ENCODE data around the gene ANKRD13B.

ANKRD13B gene

GRCh38 chr17:29575511-29576213 is 17.3 kb upstream of the ANKRD13B start:
- ChIA-PET POLR2A (ENCODE audit: low non-redundant PET) (no interaction called here), CTCF (interaction anchor here (0.6 to 2.0 kb wide), 3 partner anchors 16 to 19 kb away, joined by 5 to 8 read pairs (median 6); no protein-coding TSS in a partner anchor)
- DNase-seq (ENCODE audit: low spot score), result no peak

GRCh38 chr17:29576214-29577000 is 16.5 kb upstream of the ANKRD13B start:
- TF ChIP-seq, protein P1, sequence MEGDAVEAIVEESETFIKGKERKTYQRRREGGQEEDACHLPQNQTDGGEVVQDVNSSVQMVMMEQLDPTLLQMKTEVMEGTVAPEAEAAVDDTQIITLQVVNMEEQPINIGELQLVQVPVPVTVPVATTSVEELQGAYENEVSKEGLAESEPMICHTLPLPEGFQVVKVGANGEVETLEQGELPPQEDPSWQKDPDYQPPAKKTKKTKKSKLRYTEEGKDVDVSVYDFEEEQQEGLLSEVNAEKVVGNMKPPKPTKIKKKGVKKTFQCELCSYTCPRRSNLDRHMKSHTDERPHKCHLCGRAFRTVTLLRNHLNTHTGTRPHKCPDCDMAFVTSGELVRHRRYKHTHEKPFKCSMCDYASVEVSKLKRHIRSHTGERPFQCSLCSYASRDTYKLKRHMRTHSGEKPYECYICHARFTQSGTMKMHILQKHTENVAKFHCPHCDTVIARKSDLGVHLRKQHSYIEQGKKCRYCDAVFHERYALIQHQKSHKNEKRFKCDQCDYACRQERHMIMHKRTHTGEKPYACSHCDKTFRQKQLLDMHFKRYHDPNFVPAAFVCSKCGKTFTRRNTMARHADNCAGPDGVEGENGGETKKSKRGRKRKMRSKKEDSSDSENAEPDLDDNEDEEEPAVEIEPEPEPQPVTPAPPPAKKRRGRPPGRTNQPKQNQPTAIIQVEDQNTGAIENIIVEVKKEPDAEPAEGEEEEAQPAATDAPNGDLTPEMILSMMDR (conservative IDR thresholded peaks at IDR 0.05; ENCODE audit: low read depth), result no peak
- DNase-seq (ENCODE audit: low spot score), result no peak
- H3K27ac ChIP-seq, result peak overlapping the region; percentile 99
- ChIA-PET POLR2A (ENCODE audit: low non-redundant PET) (no interaction called here), CTCF (interaction anchor here (0.6 to 2.0 kb wide), 4 partner anchors 15 to 510 kb away, joined by 3 to 8 read pairs (median 6); no protein-coding TSS in a partner anchor)

More at GRCh38 chr17:29575511-29576213, 17.3 kb upstream of the ANKRD13B start:
- H3K27ac ChIP-seq, result peak overlapping the region; percentile 99
- TF ChIP-seq, protein P1 (conservative IDR thresholded peaks at IDR 0.05; ENCODE audit: low read depth), result no peak

GRCh38 chr17:29577001-29577370 is 15.9 kb upstream of the ANKRD13B start:
- peak overlapping the region; percentile 99 for H3K27ac ChIP-seq
- CTCF ChIA-PET, result interaction anchor here (0.9 to 2.0 kb wide), 3 partner anchors 14 to 23 kb away, joined by 3 to 8 read pairs (median 5); no protein-coding TSS in a partner anchor
- DNase-seq (ENCODE audit: low spot score), result no peak
- POLR2A ChIA-PET (ENCODE audit: low non-redundant PET), result no interaction called here
- TF ChIP-seq, protein P1 (conservative IDR thresholded peaks at IDR 0.05; ENCODE audit: low read depth), result no peak

DNA sequence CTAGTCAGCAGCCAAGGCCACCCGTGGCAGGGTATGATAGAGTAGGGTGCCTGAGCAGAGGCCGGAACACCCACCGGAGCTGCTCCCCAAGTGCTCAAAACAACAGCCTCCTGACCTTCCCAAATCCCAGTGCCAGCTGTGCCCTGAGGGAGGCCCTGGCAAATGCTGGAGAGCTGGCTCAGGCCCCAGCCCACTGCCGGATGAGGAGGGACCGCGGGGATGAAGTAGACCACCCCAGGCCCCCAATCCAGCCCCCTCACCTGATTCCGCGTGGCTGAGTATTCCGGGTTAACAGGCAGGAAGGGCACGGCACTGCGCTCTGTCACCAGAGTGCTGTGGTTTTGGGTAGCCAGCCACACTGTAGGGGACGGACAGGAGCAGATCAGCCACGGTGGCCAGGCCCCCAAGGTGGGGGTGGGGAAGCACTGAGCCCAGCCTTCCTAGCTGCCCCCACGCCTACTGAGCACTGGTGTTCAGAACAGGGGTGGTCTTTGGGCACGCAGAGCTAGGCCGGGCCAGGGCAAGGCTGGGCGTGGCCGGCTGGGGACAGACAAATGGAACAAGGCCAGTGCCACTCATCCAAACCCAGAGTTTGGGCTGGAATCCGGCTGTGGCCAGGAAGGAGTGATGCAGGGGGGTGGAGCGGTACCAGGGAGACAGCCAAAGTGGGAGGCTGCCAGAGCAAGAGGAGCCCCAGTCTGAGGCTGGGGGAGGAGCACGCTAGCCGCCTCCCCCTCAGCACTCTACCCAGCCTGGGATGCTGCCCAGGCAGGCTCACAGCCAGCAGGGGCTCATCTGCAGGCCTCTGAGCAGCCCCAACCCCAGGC is 15.3 kb upstream of the ANKRD13B start:
- peak overlapping the region; percentile 99 for H3K27ac ChIP-seq
- ChIA-PET POLR2A (ENCODE audit: low non-redundant PET) (no interaction called here), CTCF (interaction anchor here (1.1 to 2.0 kb wide), 2 partner anchors 14 to 23 kb away, joined by 3 to 8 read pairs; no protein-coding TSS in a partner anchor)
- TF ChIP-seq, protein P1 (conservative IDR thresholded peaks at IDR 0.05; ENCODE audit: low read depth), result no peak
- no peak for DNase-seq (ENCODE audit: low spot score)

DNA sequence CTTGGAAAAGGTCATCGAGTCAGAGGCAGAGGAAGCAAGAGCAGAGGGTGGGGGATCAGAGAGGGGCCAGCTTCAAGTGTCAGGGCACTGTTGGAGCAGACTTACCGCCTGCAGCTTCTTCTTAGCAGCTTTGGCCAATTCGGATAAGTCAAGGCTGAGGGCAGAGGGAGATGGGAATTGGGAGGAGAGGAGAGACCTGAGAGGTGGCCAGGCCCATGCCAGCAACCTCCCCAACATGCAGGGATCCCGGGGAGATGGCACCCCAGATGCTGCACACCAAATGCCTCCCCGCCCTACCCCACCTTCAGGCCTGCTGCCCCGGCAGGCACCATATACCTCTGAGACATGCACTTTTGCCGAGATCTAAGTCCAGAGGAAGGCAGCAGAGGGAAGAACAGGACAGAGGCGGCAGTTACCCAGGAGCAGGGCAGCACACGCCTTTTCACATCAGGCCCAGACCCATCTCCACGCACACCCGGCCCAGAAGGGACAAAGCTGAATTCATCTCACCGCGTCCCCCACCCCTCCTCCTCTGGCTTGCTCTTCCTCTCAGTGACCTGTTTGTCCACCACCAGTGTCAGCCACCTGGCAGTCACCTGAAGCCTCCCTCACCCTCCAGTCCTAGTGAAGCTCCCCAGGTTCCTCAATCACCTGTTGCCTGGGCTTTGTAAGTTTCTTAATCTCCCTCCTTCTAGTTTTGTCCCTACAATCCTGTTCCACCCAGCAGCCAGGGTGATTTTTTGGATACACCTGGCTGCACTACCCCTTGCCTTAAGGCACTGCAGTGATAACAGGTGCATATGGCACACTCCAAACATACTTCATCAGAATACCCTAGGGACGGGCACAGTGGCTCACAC is 14.1 kb upstream of the ANKRD13B start:
- peak overlapping the region; percentile 99 for H3K27ac ChIP-seq
- no peak for DNase-seq (ENCODE audit: low spot score)
- CTCF ChIA-PET, result interaction anchor here (1.0 to 5.2 kb wide), 3 partner anchors 13 to 39 kb away, joined by 3 to 71 read pairs (median 7); partner anchors contain the start of gene ANKRD13B
- POLR2A ChIA-PET (ENCODE audit: low non-redundant PET), result no interaction called here
- TF ChIP-seq, protein P1 (conservative IDR thresholded peaks at IDR 0.05; ENCODE audit: low read depth), result no peak
